ENCODE results near the gene TRPM7.
"Not testable (repeated sequence)": the region's sequence is repeated elsewhere in the genome, so short reads cannot be mapped to it uniquely, and the experiment has no call there.

Gene TRPM7

DNA sequence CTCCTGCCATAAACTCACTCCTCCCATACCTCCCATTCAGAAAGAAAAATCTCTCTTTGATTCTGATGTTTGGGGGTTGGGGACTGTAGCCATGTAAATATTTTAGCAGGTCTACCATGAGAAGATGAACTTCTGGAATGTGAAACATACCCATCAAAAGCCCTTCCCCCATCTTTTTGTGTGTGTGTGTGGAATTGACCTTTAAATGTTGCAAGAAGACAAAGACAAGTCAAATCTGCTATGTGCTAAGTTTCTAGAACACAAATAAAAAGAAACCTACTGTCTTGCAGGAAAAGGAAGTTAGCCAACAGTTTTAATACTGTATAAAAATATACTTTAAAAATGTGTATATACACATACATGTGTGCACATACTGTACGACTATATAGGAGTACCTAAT, 110.4 kb downstream of the TRPM7 start:
- no peak for DNase-seq (ENCODE audit: low read depth in 2 of 2)

- not testable (repeated sequence) for DNase-seq (ENCODE audit: low read depth in 2 of 2)
Measured at GRCh38 chr15:50573842-50574241, 112.8 kb downstream of the TRPM7 start.

- no peak for DNase-seq (ENCODE audit: low read depth in 2 of 2)
Measured at GRCh38 chr15:50563756-50564155, 122.8 kb downstream of the TRPM7 start.

DNA sequence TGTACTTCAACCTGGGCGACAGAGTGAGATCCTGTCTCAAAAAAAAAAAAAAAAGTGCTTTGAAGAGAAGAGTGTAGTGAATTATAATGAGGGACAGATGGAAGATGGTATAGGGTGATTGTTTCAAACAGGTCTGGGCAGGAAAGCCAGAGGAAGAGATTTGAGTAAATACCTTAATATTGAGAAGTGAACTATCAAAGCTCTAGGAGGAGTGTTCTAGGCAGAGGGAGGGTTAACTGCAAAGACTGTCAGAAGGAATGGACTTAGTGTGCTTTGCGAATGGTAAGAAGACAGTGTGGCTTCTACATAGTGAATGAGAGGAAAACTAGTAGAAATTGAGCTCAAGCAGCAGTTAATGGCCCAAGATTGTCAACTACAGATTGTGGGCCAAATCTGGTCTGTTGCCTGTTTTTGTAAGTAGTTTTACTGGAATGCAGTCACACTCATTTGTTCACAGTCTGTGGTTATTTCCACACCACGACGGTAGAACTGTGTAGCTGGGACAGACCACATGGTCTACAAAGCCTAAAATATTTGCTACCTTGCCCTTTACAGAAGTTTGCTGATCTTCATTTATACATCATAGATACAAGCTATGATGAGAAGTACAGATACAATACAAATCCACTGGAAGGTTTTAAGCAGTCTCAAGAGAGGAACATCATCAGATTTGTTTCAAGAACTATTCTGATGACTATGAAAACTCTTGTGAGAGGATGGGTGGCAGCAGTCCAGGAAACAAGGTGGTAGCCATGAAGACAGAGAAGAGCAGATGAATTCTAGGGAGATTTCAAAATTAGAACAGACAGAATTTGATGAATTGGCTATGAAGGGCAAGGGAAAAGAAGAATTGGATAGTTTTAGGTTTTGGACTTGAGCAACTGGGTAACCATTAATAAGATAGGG, 123.6 kb downstream of the TRPM7 start:
- DNase-seq (ENCODE audit: low read depth in 2 of 2), result no peak

GRCh38 chr15:50558012-50558411, 128.6 kb downstream of the TRPM7 start:
- DNase-seq (ENCODE audit: low read depth in 2 of 2), result no peak

DNA sequence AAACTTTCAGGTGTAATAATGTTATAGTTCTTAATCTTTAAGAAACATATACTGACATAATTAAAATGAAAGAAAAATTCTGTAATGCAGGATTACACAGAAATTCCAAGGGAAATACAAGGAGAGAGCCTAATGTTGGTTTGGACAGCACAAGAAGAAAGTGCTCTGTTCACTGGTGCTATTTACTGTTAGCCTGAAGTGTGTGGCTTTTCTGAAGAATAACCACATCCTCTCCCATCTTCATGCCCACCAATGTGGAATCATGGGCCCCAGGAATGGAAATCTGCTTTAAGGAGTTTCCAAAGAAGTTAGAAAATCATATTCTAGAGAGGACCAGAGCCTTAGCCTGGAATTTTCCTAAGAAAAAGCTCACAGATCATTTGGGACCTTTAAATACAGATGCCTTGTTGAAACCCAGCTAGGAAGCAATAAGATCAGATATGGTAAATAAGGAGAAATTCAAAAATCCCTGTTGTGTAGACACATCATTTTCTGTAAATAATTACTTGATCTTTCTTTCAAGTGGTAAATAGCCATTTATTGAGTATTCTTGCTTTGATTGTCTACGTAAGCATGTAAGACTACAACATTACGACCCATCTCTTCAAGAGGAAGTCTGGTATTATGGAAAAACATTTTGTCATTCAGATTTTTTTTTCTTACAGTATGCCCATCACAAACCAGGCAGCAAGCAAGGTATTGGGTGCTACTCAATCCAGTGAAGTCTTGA, 129.8 kb downstream of the TRPM7 start:
- DNase-seq (ENCODE audit: low read depth in 2 of 2), result no peak

GRCh38 chr15:50552238-50552637, 134.4 kb downstream of the TRPM7 start:
- DNase-seq (ENCODE audit: low read depth in 2 of 2), result no peak

DNA sequence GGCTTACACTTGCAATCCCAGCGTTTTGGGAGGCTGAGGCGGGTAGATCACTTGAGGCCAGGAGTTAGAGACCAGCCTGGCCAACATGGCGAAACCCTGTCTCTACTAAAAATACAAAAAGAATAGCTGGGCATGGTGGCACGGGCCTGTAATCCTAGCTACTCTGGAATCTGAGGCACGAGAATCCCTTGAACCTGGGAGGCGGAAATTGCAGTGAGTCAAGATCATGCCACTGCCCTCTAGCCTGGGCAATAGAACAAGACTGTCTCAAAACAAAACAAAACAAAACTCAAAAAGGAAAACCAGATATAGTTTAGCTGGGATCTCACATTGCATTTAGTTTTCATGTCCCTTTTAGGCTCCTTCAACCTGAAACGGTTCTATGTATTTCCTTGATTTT, 137.3 kb downstream of the TRPM7 start:
- no peak for DNase-seq (ENCODE audit: low read depth in 2 of 2)

DNA sequence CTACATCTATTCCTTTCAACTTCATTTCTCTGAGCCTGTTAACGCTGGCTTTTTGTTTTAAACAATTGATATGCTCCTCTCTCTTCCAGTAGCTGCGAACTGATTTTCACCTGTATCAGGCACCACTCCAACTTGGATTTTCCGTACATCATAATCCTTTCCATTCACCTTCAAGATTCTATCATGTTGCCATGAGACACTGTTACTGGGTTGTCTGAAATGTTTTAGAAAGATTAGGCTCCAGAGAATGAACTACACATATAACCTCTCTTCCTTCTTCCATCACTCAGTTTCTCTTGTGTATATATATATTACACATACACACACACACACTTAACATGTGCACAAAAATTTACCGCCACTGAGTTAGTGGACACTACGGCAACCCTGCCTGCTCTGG, 140.0 kb downstream of the TRPM7 start, which contains the start of gene USP50:
Gene USP50, minus strand, starts transcription at position 101 of the 400 bp plus-strand sequence. CDS start 141 bp downstream, outside the sequence.
- no peak for DNase-seq (ENCODE audit: low read depth in 2 of 2)

- DNase-seq (ENCODE audit: low read depth in 2 of 2), result no peak
Measured at GRCh38 chr15:50544368-50544767, 142.2 kb downstream of the TRPM7 start.

DNA sequence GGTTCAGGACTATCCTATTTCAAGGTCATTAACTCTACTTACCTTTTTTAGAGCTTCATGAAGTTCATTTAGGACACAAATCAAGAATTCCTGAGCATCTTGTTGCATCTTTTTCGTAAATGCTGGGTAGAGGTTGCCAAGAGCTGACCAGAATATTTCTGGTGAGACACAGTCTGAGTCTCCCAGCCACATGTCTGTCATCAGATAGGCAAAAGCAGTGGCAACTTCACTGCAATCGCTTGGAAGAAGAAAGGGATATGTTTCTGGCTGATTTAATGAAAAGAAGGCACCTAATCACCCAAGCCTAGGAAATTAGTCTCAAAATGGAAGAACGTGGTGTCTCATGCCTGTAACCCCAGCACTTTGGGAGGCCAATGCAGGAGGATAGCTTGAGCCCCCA, 143.0 kb downstream of the TRPM7 start:
- DNase-seq (ENCODE audit: low read depth in 2 of 2), result no peak

- no peak for DNase-seq (ENCODE audit: low read depth in 2 of 2)
Measured at GRCh38 chr15:50542887-50543210, 143.7 kb downstream of the TRPM7 start.

DNA sequence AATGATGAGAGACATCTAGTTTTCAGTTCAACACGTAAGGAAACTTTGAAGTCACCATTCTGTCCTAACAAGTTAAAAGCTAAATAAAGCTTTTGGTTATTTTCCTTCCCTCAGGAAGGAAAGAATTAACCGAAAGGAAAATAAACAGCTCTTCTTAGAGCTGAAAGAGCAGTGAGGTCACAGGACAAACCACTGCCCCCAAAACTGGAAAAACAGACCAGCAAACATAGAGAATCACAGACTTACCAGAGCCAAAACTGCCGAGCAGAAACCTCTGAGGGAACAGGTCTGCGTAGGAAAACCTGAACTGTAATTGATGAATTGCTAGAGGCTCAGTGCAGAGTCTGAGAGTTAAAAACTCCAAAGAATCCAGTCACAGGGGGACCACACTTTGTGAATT, 154.8 kb downstream of the TRPM7 start:
- no peak for DNase-seq (ENCODE audit: low read depth in 2 of 2)

GRCh38 chr15:50531163-50531562, 155.4 kb downstream of the TRPM7 start:
- DNase-seq (ENCODE audit: low read depth in 2 of 2), result no peak

- no peak for DNase-seq (ENCODE audit: low read depth in 2 of 2)
Measured at GRCh38 chr15:50523851-50524251, 162.7 kb downstream of the TRPM7 start.

GRCh38 chr15:50519740-50520425, 166.7 kb downstream of the TRPM7 start:
- no peak for DNase-seq (ENCODE audit: low read depth in 2 of 2)

DNA sequence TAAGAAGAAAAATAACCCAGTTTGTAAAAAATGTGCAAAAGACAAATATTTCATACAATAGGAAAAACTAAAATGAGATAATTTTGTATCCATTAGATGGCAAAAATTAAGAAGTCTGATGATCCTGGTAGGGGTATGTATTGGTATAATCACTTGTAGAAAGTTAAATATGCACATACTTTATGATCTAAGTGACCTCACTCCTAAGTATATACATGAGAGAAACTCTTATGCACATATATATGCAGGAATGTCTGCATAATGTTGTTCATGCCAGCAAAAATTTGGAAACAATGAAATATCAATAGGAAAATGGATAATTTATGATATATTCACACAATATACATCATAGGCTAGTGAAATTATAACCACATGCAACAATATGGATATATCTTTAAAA, 173.6 kb downstream of the TRPM7 start:
- DNase-seq (ENCODE audit: low read depth in 2 of 2), result no peak

All from stimulated activated CD4-positive, alpha-beta T cell treated with anti-CD3 and anti-CD28 coated beads, Interleukin-4, amount 100 ng/mL, for 48 hours (primary cell).